Kidney (tissue), 14 donors: ENCODE data around the gene KCNH5. TPM values are rescaled to one million over a fixed set of nuclear protein-coding genes. Genes with fewer than 3 reads are reported as not detected.

Experiments used
- DNase-seq, 5 donors: peaks; one replicate each; pipeline ENCODE4 v3.0.0-alpha.2; 2013 to 2020
- FAIRE-seq: peaks from 2 replicates; lab custom pipeline; 2012; peaks lifted over from hg19 to GRCh38; lab: Jason Lieb, UNC
- H3K27ac ChIP-seq, 2 donors: one replicate each; pipeline ENCODE4 v1.7.0; 2013; ENCODE audit warnings: low read depth in 2 of 2, low read length in 2 of 2, inconsistent platforms in 1 of 2
- H3K27me3 ChIP-seq: one replicate; pipeline ENCODE4 v1.7.1; 2013; ENCODE audit warnings: low read length, inconsistent platforms; ENCODE audit not compliant: control insufficient read depth, insufficient read depth
- H3K36me3 ChIP-seq, 3 donors: one replicate each; pipeline versions ENCODE4 v1.7.0 to v1.7.1; 2013; ENCODE audit warnings: low read length in 3 of 3, control low read depth in 1 of 3, inconsistent platforms in 1 of 3; ENCODE audit not compliant: insufficient read depth in 3 of 3, control insufficient read depth in 2 of 3
- H3K4me1 ChIP-seq, 3 donors: one replicate each; pipeline versions ENCODE4 v1.7.0 to v1.7.1; 2013; ENCODE audit warnings: low read length in 3 of 3, inconsistent platforms in 1 of 3, low read depth in 1 of 3; ENCODE audit not compliant: control insufficient read depth in 2 of 3, insufficient read depth in 2 of 3
- H3K4me3 ChIP-seq, 3 donors: one replicate each; pipeline versions ENCODE4 v1.7.0 to v1.8.1; 2013; ENCODE audit warnings: low read length in 3 of 3, control low read depth in 1 of 3, inconsistent platforms in 1 of 3
- H3K9ac ChIP-seq, 3 donors: one replicate each; pipeline versions ENCODE4 v1.7.0 to v1.7.1; 2013; ENCODE audit warnings: low read length in 3 of 3, control low read depth in 1 of 3, inconsistent platforms in 1 of 3
- H3K9me3 ChIP-seq, 3 donors: one replicate each; pipeline versions ENCODE4 v1.7.0 to v1.7.1; 2013; ENCODE audit warnings: low read length in 3 of 3, control low read depth in 1 of 3, inconsistent platforms in 1 of 3; ENCODE audit not compliant: control insufficient read depth in 2 of 3, insufficient read depth in 1 of 3
- CTCF ChIP-seq: IDR thresholded peaks from 3 replicates; pipeline ENCODE4 v1.5.1; 2012; ENCODE audit warnings: mild to moderate bottlenecking, moderate library complexity, borderline replicate concordance; ENCODE audit not compliant: insufficient read depth; ENCODE audit errors: extremely low read depth
- intact Hi-C: fragments of 100-400 bp; cut with DNase I; formaldehyde crosslinking; loops from one replicate; pipeline ENCODE4 v1.11.1; 2022
- polyA plus RNA-seq: library from polyadenylated mRNA; stranded (reverse); fragments of 350-450 nt; fragmentation: Illumina TruSeq; extraction: RNeasy Lipid Tissue Mini Kit (QIAGEN cat#74804); gene quantifications from one replicate; pipeline ENCODE4 v1.2.3, GENCODE V29; 2014; ENCODE audit warnings: low read depth, low replicate concordance; ENCODE audit not compliant: insufficient read depth
- total RNA-seq: library from RNA; stranded (reverse); fragmentation: NEBNext Ultra II Directional; extraction: Animal tissue kit (Norgen Biotek cat#: 25700); gene quantifications from one replicate; pipeline ENCODE4 v1.2.1, GENCODE V29; 2021
- donor health status: control.
- donor health status: control.
- donor health status: control.
- donor health status: control.
- donor health status: control.
- donor health status: DM: yes; HTN: yes; CAD: no.
- donor health status: Normal renal cell carcinoma (clear cell type).

KCNH5 gene
- total and polyA plus RNA-seq, 2 donors from 2014 or later, result not detected

- no peak overlapping the region for H3K27ac ChIP-seq
- no peaks in the 10 kb centered on the region for H3K36me3 ChIP-seq
- H3K4me3 ChIP-seq, result no peak overlapping the region
- no peak overlapping the region for H3K9ac ChIP-seq
- intact Hi-C loops, result no loop called here
- H3K27me3 ChIP-seq, result peaks cover 7% of the 10 kb centered on the region
- no peaks in the 10 kb centered on the region for H3K9me3 ChIP-seq
- no peak for TF ChIP-seq CTCF
- no peaks in the 10 kb centered on the region for H3K4me1 ChIP-seq
- FAIRE-seq (no peak), DNase-seq (no peak)
Observed at GRCh38 chr14:63051301-63051700, 6.0 kb upstream of the KCNH5 start.

- Histone ChIP-seq H3K4me1 (no peaks in the 10 kb centered on the region), H3K9me3 (no peaks in the 10 kb centered on the region), H3K36me3 (no peaks in the 10 kb centered on the region), H3K27ac (no peak overlapping the region), H3K4me3 (no peak overlapping the region), H3K9ac (no peak overlapping the region), H3K27me3 (peaks cover 9% of the 10 kb centered on the region)
- intact Hi-C loops, result no loop called here
- DNase-seq, result no peak
- FAIRE-seq, result no peak
- TF ChIP-seq CTCF, result no peak
Observed at GRCh38 chr14:63050694-63051093, 5.4 kb upstream of the KCNH5 start.

- intact Hi-C loops, result no loop called here
- no peak for TF ChIP-seq CTCF
- DNase-seq (peak in 3 of 5 donors; percentile 5 to 22 (median 6)), FAIRE-seq (no peak)
- H3K9ac ChIP-seq, result no peak overlapping the region
- no peaks in the 10 kb centered on the region for H3K4me1 ChIP-seq
- no peak overlapping the region for H3K27ac ChIP-seq
- peaks cover 20% of the 10 kb centered on the region for H3K27me3 ChIP-seq
- no peaks in the 10 kb centered on the region for H3K36me3 ChIP-seq
- no peaks in the 10 kb centered on the region for H3K9me3 ChIP-seq
- H3K4me3 ChIP-seq, result no peak overlapping the region
Observed at GRCh38 chr14:63046339-63047268, 1.3 kb upstream of the KCNH5 start.
